Keratinocyte (primary cell): ENCODE measurements around the gene MAD1L1. TPM values are rescaled to one million over a fixed set of nuclear protein-coding genes. Genes with fewer than 3 reads are reported as not detected.

Experiments used
- DNase-seq: peaks from one replicate; pipeline ENCODE4 v3.0.0-alpha.2; 2011; ENCODE audit warnings: low read depth, missing footprints, low spot score
- FAIRE-seq: peaks from 2 replicates; lab custom pipeline; 2011; peaks lifted over from hg19 to GRCh38; lab: Jason Lieb, UNC
- H2AFZ ChIP-seq: 2 replicates; pipeline ENCODE4 v1.6.0; 2012; ENCODE audit warnings: low read length, control low read depth, inconsistent platforms; ENCODE audit not compliant: control insufficient read depth
- H3K27ac ChIP-seq: 2 replicates; pipeline ENCODE4 v1.5.1; 2011; ENCODE audit warnings: low read length; ENCODE audit not compliant: control insufficient read depth, insufficient read depth
- H3K27me3 ChIP-seq: 3 replicates; pipeline ENCODE4 v1.6.0; 2011; ENCODE audit warnings: low read length; ENCODE audit not compliant: control insufficient read depth, insufficient read depth; ENCODE audit errors: extremely low read depth
- H3K36me3 ChIP-seq, 2 experiments: 2 replicates in 1 of 2; 3 replicates in 1 of 2; pipeline ENCODE4 v1.5.1; 2011; ENCODE audit warnings: low read length in 2 of 2, mild to moderate bottlenecking in 1 of 2; ENCODE audit not compliant: control insufficient read depth in 2 of 2, insufficient read depth in 2 of 2; ENCODE audit errors: extremely low read depth in 1 of 2
- H3K4me1 ChIP-seq: 3 replicates; pipeline ENCODE4 v1.5.1; 2011; ENCODE audit warnings: low read length; ENCODE audit not compliant: control insufficient read depth, insufficient read depth; ENCODE audit errors: extremely low read depth
- H3K4me2 ChIP-seq: 3 replicates; pipeline ENCODE4 v1.6.0; 2011; ENCODE audit warnings: low read depth, low read length; ENCODE audit not compliant: control insufficient read depth, insufficient read depth; ENCODE audit errors: extremely low read depth
- H3K4me3 ChIP-seq, 3 experiments: fragments of 200-600 bp in 1 of 3; sonication (generic) in 1 of 3; 2 replicates in 2 of 3; 3 replicates in 1 of 3; pipeline ENCODE4 v1.5.1; 2011 to 2016; ENCODE audit warnings: low read length in 3 of 3, mild to moderate bottlenecking in 3 of 3, control low read depth in 2 of 3, inconsistent platforms in 1 of 3, low read depth in 1 of 3, mixed read lengths in 1 of 3, mixed run types in 1 of 3, moderate library complexity in 1 of 3; ENCODE audit not compliant: control insufficient read depth in 2 of 3, insufficient read depth in 2 of 3; ENCODE audit errors: extremely low read depth in 1 of 3
- H3K79me2 ChIP-seq: 2 replicates; pipeline ENCODE4 v1.6.0; 2012; ENCODE audit warnings: low read length; ENCODE audit not compliant: control insufficient read depth, insufficient read depth
- H3K9ac ChIP-seq: 3 replicates; pipeline ENCODE4 v1.6.0; 2011; ENCODE audit warnings: low read length; ENCODE audit not compliant: control insufficient read depth, insufficient read depth; ENCODE audit errors: extremely low read depth
- H3K9me1 ChIP-seq: 3 replicates; pipeline ENCODE4 v1.6.0; 2011; ENCODE audit warnings: low read length; ENCODE audit not compliant: control insufficient read depth, insufficient read depth; ENCODE audit errors: extremely low read depth
- H3K9me3 ChIP-seq: 2 replicates; pipeline ENCODE4 v1.5.1; 2012; ENCODE audit warnings: low read depth, low read length; ENCODE audit not compliant: control insufficient read depth
- H4K20me1 ChIP-seq: 3 replicates; pipeline ENCODE4 v1.6.0; 2011; ENCODE audit warnings: low read length; ENCODE audit not compliant: control insufficient read depth, insufficient read depth; ENCODE audit errors: extremely low read depth
- EZH2 ChIP-seq: IDR thresholded peaks from one replicate; pipeline ENCODE4 v1.6.1; 2012; ENCODE audit warnings: inconsistent platforms, mild to moderate bottlenecking, low read length, moderate library complexity
- dilution Hi-C: fragments of 300-500 bp; cut with MboI; formaldehyde crosslinking; loops from one replicate; pipeline ENCODE4 v1.7.0; 2020; ENCODE audit warnings: low sequenced_read_pairs; ENCODE audit not compliant: extremely low pct_ligation_motif_present
- polyA plus RNA-seq, 5 experiments: library from polyadenylated mRNA; depleted of rRNA in 3 of 5; stranded (reverse) in 3 of 5; stranded (forward) in 1 of 5; unstranded in 1 of 5; fragments of >200 nt; gene quantifications; 1 replicate in 1 of 5; 2 replicates in 3 of 5; 3 replicates in 1 of 5; pipeline versions ENCODE4 v1.2.1 to v1.2.3, GENCODE V29; 2011 to 2012; ENCODE audit warnings: missing spikeins in 2 of 5, low read depth in 1 of 5, low replicate concordance in 1 of 5
- TF ChIP-seq, protein P1 (sequence below), 3 experiments: IDR thresholded peaks in 1 of 3; conservative IDR thresholded peaks in 1 of 3; optimal IDR thresholded peaks in 1 of 3; 2 replicates in 2 of 3; 3 replicates in 1 of 3; pipeline versions ENCODE3 to v1.5.1; 2011; ENCODE audit warnings: low read length in 3 of 3, mild to moderate bottlenecking in 3 of 3, moderate library complexity in 2 of 3, control low read depth in 1 of 3, inconsistent platforms in 1 of 3; ENCODE audit not compliant: insufficient read depth in 2 of 3; ENCODE audit errors: extremely low read depth in 1 of 3

Gene MAD1L1
- polyA plus RNA-seq, 1 donor (not counting 4 experiments of a cell fraction or from before 2014, with no cell fraction given) = 18.0 TPM

DNA sequence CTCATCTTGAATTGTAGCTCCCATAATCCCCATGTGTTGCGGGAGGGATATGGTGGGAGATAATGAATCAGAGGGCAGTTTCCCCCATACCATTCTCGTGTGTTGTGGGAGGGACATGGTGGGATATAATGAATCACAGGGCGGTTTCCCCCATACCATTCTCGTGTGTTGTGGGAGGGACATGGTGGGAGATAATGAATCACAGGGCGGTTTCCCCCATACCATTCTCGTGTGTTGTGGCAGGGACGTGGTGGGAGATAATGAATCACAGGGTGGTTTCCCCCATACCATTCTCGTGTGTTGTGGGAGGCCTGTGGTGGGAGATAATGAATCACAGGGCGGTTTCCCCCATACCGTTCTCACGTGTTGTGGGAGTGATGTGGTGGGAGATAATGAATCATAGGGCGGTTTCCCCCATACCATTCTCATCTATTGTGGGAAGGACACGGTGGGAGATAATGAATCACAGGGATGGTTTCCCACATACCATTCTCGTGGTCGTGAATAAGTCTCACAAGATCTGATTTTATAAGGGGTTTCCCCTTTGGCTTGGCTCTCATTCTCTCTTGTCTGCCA lies 271.0 kb downstream of the MAD1L1 start:
- dilution Hi-C loops = no loop called here
- H3K79me2 ChIP-seq = no peaks in the 10 kb centered on the region

DNA sequence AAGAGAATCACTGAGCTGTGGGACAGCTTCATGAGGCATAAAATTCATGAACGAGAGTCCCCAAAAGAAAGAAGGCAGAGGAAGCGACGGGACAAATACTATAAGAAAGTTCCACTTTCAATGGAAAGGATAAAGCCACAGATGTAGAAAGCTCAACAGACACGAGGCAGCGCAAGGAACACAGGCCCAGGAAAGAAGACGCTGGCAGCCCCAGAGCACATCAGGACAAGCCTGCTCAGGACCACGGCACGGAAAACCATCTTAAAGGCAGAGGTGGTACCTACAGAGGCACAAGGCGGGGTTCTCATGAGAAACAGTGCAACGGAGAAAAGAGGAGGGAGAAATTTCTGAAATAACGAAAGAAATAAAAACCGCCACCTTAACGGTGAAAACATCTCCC lies 273.4 kb downstream of the MAD1L1 start:
- H3K9me3 ChIP-seq = peaks cover 9% of the 10 kb centered on the region
- H3K36me3 ChIP-seq = peaks cover 6% of the 10 kb centered on the region in 2 experiments
- no peak for DNase-seq
- H3K4me1 ChIP-seq = no peaks in the 10 kb centered on the region
- no peaks in the 10 kb centered on the region for H4K20me1 ChIP-seq
- H3K9me1 ChIP-seq = no peaks in the 10 kb centered on the region
- no peak overlapping the region for H3K4me2 ChIP-seq
- H3K9ac ChIP-seq = no peak overlapping the region
- no peaks in the 10 kb centered on the region for H3K27me3 ChIP-seq
- TF ChIP-seq, protein P1, sequence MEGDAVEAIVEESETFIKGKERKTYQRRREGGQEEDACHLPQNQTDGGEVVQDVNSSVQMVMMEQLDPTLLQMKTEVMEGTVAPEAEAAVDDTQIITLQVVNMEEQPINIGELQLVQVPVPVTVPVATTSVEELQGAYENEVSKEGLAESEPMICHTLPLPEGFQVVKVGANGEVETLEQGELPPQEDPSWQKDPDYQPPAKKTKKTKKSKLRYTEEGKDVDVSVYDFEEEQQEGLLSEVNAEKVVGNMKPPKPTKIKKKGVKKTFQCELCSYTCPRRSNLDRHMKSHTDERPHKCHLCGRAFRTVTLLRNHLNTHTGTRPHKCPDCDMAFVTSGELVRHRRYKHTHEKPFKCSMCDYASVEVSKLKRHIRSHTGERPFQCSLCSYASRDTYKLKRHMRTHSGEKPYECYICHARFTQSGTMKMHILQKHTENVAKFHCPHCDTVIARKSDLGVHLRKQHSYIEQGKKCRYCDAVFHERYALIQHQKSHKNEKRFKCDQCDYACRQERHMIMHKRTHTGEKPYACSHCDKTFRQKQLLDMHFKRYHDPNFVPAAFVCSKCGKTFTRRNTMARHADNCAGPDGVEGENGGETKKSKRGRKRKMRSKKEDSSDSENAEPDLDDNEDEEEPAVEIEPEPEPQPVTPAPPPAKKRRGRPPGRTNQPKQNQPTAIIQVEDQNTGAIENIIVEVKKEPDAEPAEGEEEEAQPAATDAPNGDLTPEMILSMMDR (optimal IDR thresholded peaks at IDR 0.05 in 1 of 3, IDR thresholded peaks at IDR 0.05 in 1 of 3, conservative IDR thresholded peaks at IDR 0.05 in 1 of 3; ENCODE audit: extremely low read depth in 1 of 3, insufficient read depth in 2 of 3, low read length in 3 of 3) = no peak
- TF ChIP-seq EZH2 = no peak
- H3K4me3 ChIP-seq = no peak overlapping the region
- H3K27ac ChIP-seq = no peak overlapping the region
- dilution Hi-C loops = no loop called here
- no peak for FAIRE-seq
- no peaks in the 10 kb centered on the region for H3K79me2 ChIP-seq
- no peak overlapping the region for H2AFZ ChIP-seq

More for the DNA sequence above, 271.0 kb downstream of the MAD1L1 start:
- no peak overlapping the region for H3K4me3 ChIP-seq
- H3K9me3 ChIP-seq = peaks cover 9% of the 10 kb centered on the region
- TF ChIP-seq EZH2 = no peak
- TF ChIP-seq, protein P1 (optimal IDR thresholded peaks at IDR 0.05 in 1 of 3, IDR thresholded peaks at IDR 0.05 in 1 of 3, conservative IDR thresholded peaks at IDR 0.05 in 1 of 3; ENCODE audit: extremely low read depth in 1 of 3, insufficient read depth in 2 of 3, low read length in 3 of 3) = no peak
- no peaks in the 10 kb centered on the region for H4K20me1 ChIP-seq
- no peaks in the 10 kb centered on the region for H3K9me1 ChIP-seq
- H3K4me2 ChIP-seq = no peak overlapping the region
- FAIRE-seq = peak; percentile 9
- peak; percentile 80 for DNase-seq
- H3K36me3 ChIP-seq = peaks cover 2 to 6% of the 10 kb centered on the region in 2 experiments
- H3K27ac ChIP-seq = peak overlapping the region; percentile 81
- H3K4me1 ChIP-seq = no peaks in the 10 kb centered on the region
- H3K27me3 ChIP-seq = no peaks in the 10 kb centered on the region
- peak overlapping the region; percentile 13 for H3K9ac ChIP-seq
- H2AFZ ChIP-seq = no peak overlapping the region
